ENCODE measurements around the gene BOLA1.
"Not testable (repeated sequence)": the region's sequence is repeated elsewhere in the genome, so short reads cannot be mapped to it uniquely, and the experiment has no call there.

- TF ChIP-seq POLR2A (IDR thresholded peaks at IDR 0.05; ENCODE audit: low read length); GATA1 (IDR thresholded peaks at IDR 0.05; ENCODE audit: low read depth, low read length): not testable (repeated sequence)
These were observed 12.2 kb upstream of the BOLA1 start for GRCh38 chr1:149887196-149887455.

Measured in erythroblast (primary cell).